ENCODE data around the gene DERL3. TPM values are rescaled to one million over a fixed set of nuclear protein-coding genes. Genes with fewer than 3 reads are reported as not detected.

Gene DERL3
- total RNA-seq, 1 experiment from 2014 or later = 9.8 TPM

DNA sequence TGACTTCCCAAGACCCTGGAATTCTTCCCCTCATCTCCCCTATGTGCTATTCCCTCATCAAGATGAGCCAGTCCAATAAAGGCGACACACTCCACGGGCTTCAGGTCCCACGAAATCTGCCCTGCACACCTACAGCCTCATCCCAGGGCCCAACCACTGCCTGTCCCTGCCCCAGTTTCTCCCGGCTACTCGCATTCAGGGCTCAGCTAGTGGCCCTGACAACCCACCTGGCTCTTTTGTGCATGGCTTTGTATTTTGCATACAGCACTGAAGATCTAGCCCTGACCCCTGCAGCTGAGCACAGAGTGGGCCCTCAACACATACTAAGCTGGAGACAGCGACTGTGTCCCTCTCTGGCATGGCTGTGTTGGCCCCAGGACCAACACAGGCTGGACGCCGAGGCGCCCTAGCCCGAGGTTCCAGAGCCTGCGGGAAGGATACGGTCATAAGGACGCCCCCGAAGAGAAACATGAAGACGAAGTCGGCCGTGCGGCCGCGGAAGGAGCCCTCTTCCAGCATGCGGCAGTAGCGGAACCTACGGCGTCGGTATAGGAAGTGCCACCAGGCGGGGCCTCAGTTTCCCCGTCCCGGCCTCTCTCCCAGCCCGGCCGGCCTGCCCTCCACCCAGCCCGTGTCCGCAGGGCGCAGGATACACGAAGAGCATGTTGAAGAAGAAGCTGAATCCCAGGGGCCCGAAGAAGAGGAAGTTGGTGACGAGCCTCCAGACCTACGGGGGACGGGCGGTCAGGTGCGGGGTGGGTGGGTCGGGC lies 710 bp downstream of the DERL3 start:
- peak overlapping the region; percentile 35 for H3K4me2 ChIP-seq (ENCODE audit: insufficient read depth, insufficient read length, low read length)
- H4K8ac ChIP-seq (replicated peaks; ENCODE audit: insufficient read length, low read depth, low read length) = no peak overlapping the region
- H3K23me2 ChIP-seq (ENCODE audit: insufficient read length, low read depth, low read length, poor library complexity, severe bottlenecking) = peaks cover 6% of the 10 kb centered on the region
- H2BK5ac ChIP-seq (ENCODE audit: insufficient read length, low read length) = no peak overlapping the region
- no peaks in the 10 kb centered on the region for H3K9me3 ChIP-seq (ENCODE audit: control insufficient read depth, low read depth, low read length)
- no CpG with 5 or more reads among the region's 41 CpGs for WGBS (ENCODE audit: extremely low coverage, insufficient read length, low lambda C conversion rate)
- H4K20me1 ChIP-seq (ENCODE audit: control insufficient read depth, insufficient read depth, insufficient read length) = no peaks in the 10 kb centered on the region
- no peak overlapping the region for H3K23ac ChIP-seq (ENCODE audit: insufficient read length, low read depth, low read length)
- no peak overlapping the region for H4K91ac ChIP-seq (ENCODE audit: insufficient read length, low read depth, low read length)
- no peak overlapping the region for H3K18ac ChIP-seq (ENCODE audit: insufficient read length, low read depth, low read length)
- no peaks in the 10 kb centered on the region; the same call in 1 of the 2 replicates for H3K4me1 ChIP-seq (ENCODE audit: insufficient read depth, low read length)
- H3K9ac ChIP-seq (ENCODE audit: extremely low read depth, insufficient read length, low read length) = no peak overlapping the region
- no peak overlapping the region for H2BK120ac ChIP-seq (ENCODE audit: low read depth, low read length, poor library complexity, severe bottlenecking)
- H3K14ac ChIP-seq (ENCODE audit: insufficient read depth, low read length) = no peak overlapping the region
- peak; percentile 48 for DNase-seq
- H3K79me1 ChIP-seq (ENCODE audit: insufficient read depth, low read depth, low read length, poor library complexity, severe bottlenecking) = no peaks in the 10 kb centered on the region
- H3K9me3 Mint-ChIP-seq = peaks cover 0 to 3% of the 10 kb centered on the region in 2 experiments; a peak in 1 of 5 replicates
- peaks cover 6 to 12% (median 11%) of the 10 kb centered on the region in 3 experiments; a peak in 6 of 7 replicates for H3K36me3 Mint-ChIP-seq (ENCODE audit: insufficient read depth in 1 of 3, low read depth in 3 of 3)
- H3K27me3 Mint-ChIP-seq (ENCODE audit: low read depth) = peaks cover 30% of the 10 kb centered on the region
- H2BK15ac ChIP-seq (ENCODE audit: low read depth, low read length) = no peak overlapping the region
- no peak overlapping the region for H2AFZ ChIP-seq (ENCODE audit: low read length)
- H2AK5ac ChIP-seq (ENCODE audit: insufficient read length, low read length) = no peak overlapping the region
- no peaks in the 10 kb centered on the region for H3K79me2 ChIP-seq (ENCODE audit: insufficient read depth, low read length)
- TF ChIP-seq, protein P1, sequence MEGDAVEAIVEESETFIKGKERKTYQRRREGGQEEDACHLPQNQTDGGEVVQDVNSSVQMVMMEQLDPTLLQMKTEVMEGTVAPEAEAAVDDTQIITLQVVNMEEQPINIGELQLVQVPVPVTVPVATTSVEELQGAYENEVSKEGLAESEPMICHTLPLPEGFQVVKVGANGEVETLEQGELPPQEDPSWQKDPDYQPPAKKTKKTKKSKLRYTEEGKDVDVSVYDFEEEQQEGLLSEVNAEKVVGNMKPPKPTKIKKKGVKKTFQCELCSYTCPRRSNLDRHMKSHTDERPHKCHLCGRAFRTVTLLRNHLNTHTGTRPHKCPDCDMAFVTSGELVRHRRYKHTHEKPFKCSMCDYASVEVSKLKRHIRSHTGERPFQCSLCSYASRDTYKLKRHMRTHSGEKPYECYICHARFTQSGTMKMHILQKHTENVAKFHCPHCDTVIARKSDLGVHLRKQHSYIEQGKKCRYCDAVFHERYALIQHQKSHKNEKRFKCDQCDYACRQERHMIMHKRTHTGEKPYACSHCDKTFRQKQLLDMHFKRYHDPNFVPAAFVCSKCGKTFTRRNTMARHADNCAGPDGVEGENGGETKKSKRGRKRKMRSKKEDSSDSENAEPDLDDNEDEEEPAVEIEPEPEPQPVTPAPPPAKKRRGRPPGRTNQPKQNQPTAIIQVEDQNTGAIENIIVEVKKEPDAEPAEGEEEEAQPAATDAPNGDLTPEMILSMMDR (conservative IDR thresholded peaks at IDR 0.05) = no peak
- H3K27ac Mint-ChIP-seq = peak overlapping the region; percentile 87 to 94 (median 90); a peak in 5 of 7 replicates
- no peak overlapping the region for H3T11ph ChIP-seq (ENCODE audit: low read length)
- H3K27ac ChIP-seq (ENCODE audit: insufficient read length, low read depth, low read length) = no peak overlapping the region
- peaks cover 24 to 33% of the 10 kb centered on the region in 2 experiments for H3K4me1 Mint-ChIP-seq
- no peak overlapping the region for H2BK20ac ChIP-seq (ENCODE audit: low read depth, low read length, poor library complexity, severe bottlenecking)
- H3K27me3 ChIP-seq (ENCODE audit: insufficient read depth, low read length) = no peaks in the 10 kb centered on the region; the same call in 1 of the 2 replicates
- H4K5ac ChIP-seq (ENCODE audit: insufficient read length, low read depth, low read length) = no peak overlapping the region
- peak overlapping the region; percentile 82 to 94 for H3K4me3 Mint-ChIP-seq
- H3K56ac ChIP-seq (ENCODE audit: insufficient read length, low read depth, low read length) = no peak overlapping the region
- H2BK12ac ChIP-seq (ENCODE audit: insufficient read length, low read depth, low read length) = no peak overlapping the region
- H3K4ac ChIP-seq (ENCODE audit: low read depth, low read length) = no peak overlapping the region
